Lower lobe of right lung (tissue), 2 donors: ENCODE measurements around the gene DNAJB14. TPM values are rescaled to one million over a fixed set of nuclear protein-coding genes. Genes with fewer than 3 reads are reported as not detected.

Source experiments
- ATAC-seq, 2 donors: fragments of 200-7000 bp; cut with Tn5 transposase; one replicate each; pipeline ENCODE4 v1.9.1; 2020 to 2022; ENCODE audit warnings: mild to moderate bottlenecking in 2 of 2, moderate library complexity in 2 of 2
- DNase-seq: peaks from one replicate; pipeline ENCODE4 v3.0.0-alpha.2; 2020
- H3K27ac ChIP-seq: fragments of 200-600 bp; one replicate; pipeline ENCODE4 v1.8.0; 2022
- H3K27me3 ChIP-seq: fragments of 200-600 bp; one replicate; pipeline ENCODE4 v1.8.0; 2022; ENCODE audit warnings: low read depth
- H3K36me3 ChIP-seq: fragments of 200-600 bp; one replicate; pipeline ENCODE4 v1.8.0; 2022; ENCODE audit warnings: mild to moderate bottlenecking
- H3K4me1 ChIP-seq: fragments of 200-600 bp; one replicate; pipeline ENCODE4 v1.8.0; 2022
- H3K4me3 ChIP-seq: fragments of 200-600 bp; one replicate; pipeline ENCODE4 v1.8.0; 2022; ENCODE audit warnings: mild to moderate bottlenecking
- H3K9me3 ChIP-seq: fragments of 200-600 bp; one replicate; pipeline ENCODE4 v1.8.0; 2022
- CTCF ChIP-seq: fragments of 200-600 bp; IDR thresholded peaks from one replicate; pipeline ENCODE4 v1.8.0; 2022; ENCODE audit warnings: antibody characterized with exemption, mild to moderate bottlenecking
- intact Hi-C: fragments of 100-400 bp; cut with DNase I; formaldehyde crosslinking; loops from one replicate; pipeline ENCODE4 v1.11.0; 2022
- total RNA-seq: library from RNA; stranded (reverse); fragmentation: NEBNext Ultra II Directional; extraction: Animal tissue kit (Norgen Biotek cat#: 25700); gene quantifications from one replicate; pipeline ENCODE4 v1.2.1, GENCODE V29; 2021
- donor health status: DM: no; HTN: yes; CAD: no; lungs with severe emphysema.

DNAJB14 gene
- total RNA-seq, 1 donor from 2014 or later, result 60.3 TPM

GRCh38 chr4:99979872-99980271 lies 33.5 kb upstream of the DNAJB14 start:
- H3K4me1 ChIP-seq, result no peaks in the 10 kb centered on the region
- no peaks in the 10 kb centered on the region for H3K36me3 ChIP-seq
- no peaks in the 10 kb centered on the region for H3K9me3 ChIP-seq
- intact Hi-C loops, result no loop called here
- ATAC-seq (no peak), DNase-seq (no peak)
- H3K4me3 ChIP-seq, result no peak overlapping the region
- TF ChIP-seq CTCF, result no peak
- H3K27ac ChIP-seq, result no peak overlapping the region
- no peaks in the 10 kb centered on the region for H3K27me3 ChIP-seq

GRCh38 chr4:99971453-99972111 lies 25.2 kb upstream of the DNAJB14 start:
- peak in 1 of 2 donors; percentile 32 for ATAC-seq
- Histone ChIP-seq H3K4me3 (no peak overlapping the region), H3K36me3 (no peaks in the 10 kb centered on the region), H3K9me3 (no peaks in the 10 kb centered on the region), H3K4me1 (no peaks in the 10 kb centered on the region), H3K27me3 (no peaks in the 10 kb centered on the region), H3K27ac (no peak overlapping the region)
- intact Hi-C loops, result no loop called here
- DNase-seq, result no peak
- TF ChIP-seq CTCF, result no peak

- Histone ChIP-seq H3K27me3 (no peaks in the 10 kb centered on the region), H3K27ac (no peak overlapping the region), H3K36me3 (no peaks in the 10 kb centered on the region), H3K9me3 (no peaks in the 10 kb centered on the region), H3K4me3 (no peak overlapping the region), H3K4me1 (no peaks in the 10 kb centered on the region)
- no peak for ATAC-seq
- no peak for TF ChIP-seq CTCF
- DNase-seq, result no peak
- intact Hi-C loops, result no loop called here
Observed at GRCh38 chr4:99968330-99968729, 21.9 kb upstream of the DNAJB14 start.

GRCh38 chr4:99966692-99967091 lies 20.3 kb upstream of the DNAJB14 start:
- Histone ChIP-seq H3K36me3 (no peaks in the 10 kb centered on the region), H3K27me3 (no peaks in the 10 kb centered on the region), H3K27ac (no peak overlapping the region), H3K4me1 (no peaks in the 10 kb centered on the region), H3K4me3 (no peak overlapping the region), H3K9me3 (no peaks in the 10 kb centered on the region)
- no peak for TF ChIP-seq CTCF
- intact Hi-C loops, result no loop called here
- ATAC-seq (no peak), DNase-seq (no peak)

- no peaks in the 10 kb centered on the region for H3K27me3 ChIP-seq
- no peak for ATAC-seq
- intact Hi-C loops, result no loop called here
- no peak for DNase-seq
- H3K9me3 ChIP-seq, result no peaks in the 10 kb centered on the region
- H3K4me1 ChIP-seq, result no peaks in the 10 kb centered on the region
- H3K36me3 ChIP-seq, result no peaks in the 10 kb centered on the region
- no peak overlapping the region for H3K27ac ChIP-seq
- no peak overlapping the region for H3K4me3 ChIP-seq
- no peak for TF ChIP-seq CTCF
Observed at GRCh38 chr4:99965674-99966350, 19.4 kb upstream of the DNAJB14 start.
